NCI-H2196 treated with DMSO at 0.1 percent for 48 hours (cell line): ENCODE results near the gene LSM12.
A peak's percentile ranks its signal among the peaks of the same experiment; 100 is the strongest.
"Not testable (repeated sequence)": the region's sequence is repeated elsewhere in the genome, so short reads cannot be mapped to it uniquely, and the experiment has no call there.

ENCODE experiments used
- DNase-seq: peaks from one replicate; lab custom pipeline; 2025; ENCODE audit not compliant: unreplicated experiment; lab: John Stamatoyannopoulos, UW

Gene LSM12

GRCh38 chr17:44008205-44008909, 58.1 kb downstream of the LSM12 start:
- DNase-seq: no peak

DNA sequence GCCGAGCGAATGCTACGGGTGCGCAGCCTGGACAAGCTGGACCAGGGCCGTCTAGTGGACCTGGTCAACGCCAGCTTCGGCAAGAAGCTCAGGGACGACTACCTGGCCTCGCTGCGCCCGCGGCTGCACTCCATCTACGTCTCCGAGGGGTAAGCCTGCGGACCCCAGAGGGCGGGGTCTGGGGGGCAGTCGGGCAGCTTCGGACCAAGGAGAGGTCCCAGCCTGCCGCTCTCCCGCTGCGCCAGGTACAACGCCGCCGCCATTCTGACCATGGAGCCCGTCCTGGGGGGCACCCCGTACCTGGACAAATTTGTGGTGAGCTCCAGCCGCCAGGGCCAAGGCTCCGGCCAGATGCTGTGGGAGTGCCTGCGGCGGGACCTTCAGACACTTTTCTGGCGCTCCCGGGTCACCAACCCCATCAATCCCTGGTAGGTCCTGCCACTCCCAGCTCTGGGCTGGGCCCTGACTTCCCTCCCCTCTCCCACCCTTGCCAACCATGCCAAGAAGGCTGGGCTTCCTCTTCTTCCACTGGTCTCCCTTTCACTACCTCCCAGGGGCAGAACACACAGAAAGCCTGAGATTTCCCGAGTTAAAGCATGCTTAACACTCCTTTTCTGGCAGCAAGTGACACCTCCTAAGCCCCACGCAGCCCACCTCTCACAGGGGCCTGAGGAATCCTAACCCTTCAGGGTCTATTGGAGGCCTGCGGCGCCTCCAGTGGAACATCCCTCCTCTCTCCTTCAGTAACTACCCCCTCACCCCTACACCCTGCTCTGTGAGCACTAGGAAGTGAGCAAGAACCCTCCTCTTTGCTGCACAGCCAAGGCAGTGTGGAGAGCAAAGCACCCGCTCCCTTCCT, 58.9 kb downstream of the LSM12 start:
- DNase-seq: no peak

DNA sequence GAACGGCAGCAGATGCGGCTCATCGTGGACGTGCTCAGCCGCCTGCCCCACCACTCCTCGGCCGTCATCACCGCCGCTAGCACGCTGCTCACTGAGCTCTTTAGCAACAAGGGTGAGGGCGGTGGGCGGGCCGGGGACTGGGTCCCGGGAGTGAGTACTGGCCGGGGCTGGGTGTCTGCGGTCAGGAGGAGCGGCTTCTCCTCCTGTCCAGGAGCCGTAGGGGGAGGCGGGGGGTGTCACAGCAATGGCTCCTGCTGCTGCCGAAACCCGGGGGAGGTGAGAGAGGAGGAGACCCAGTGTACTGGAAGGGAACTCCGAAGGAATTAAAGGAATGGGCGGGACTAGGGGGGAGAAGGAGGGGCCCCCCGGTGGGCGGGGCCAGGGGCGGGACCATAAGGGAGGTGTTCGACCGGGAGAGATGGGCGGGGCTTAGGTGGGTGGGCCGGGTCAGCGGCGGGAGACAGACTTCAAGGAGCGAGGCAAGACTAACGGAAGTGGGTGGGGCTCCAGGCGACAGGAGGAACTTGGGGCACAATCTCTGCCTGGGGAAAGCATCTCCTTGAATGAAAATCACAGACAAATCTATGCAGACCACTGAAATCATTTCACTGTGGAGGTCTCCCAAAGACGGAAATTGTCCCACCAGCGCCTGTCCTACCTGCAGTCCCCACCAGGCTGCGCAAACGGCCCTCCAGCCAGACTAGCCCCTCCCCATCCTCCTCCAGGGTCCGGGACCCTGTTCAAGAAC, 59.7 kb downstream of the LSM12 start:
- peak; percentile 80 for DNase-seq

GRCh38 chr17:44006272-44006597, 60.2 kb downstream of the LSM12 start:
- no peak for DNase-seq

DNA sequence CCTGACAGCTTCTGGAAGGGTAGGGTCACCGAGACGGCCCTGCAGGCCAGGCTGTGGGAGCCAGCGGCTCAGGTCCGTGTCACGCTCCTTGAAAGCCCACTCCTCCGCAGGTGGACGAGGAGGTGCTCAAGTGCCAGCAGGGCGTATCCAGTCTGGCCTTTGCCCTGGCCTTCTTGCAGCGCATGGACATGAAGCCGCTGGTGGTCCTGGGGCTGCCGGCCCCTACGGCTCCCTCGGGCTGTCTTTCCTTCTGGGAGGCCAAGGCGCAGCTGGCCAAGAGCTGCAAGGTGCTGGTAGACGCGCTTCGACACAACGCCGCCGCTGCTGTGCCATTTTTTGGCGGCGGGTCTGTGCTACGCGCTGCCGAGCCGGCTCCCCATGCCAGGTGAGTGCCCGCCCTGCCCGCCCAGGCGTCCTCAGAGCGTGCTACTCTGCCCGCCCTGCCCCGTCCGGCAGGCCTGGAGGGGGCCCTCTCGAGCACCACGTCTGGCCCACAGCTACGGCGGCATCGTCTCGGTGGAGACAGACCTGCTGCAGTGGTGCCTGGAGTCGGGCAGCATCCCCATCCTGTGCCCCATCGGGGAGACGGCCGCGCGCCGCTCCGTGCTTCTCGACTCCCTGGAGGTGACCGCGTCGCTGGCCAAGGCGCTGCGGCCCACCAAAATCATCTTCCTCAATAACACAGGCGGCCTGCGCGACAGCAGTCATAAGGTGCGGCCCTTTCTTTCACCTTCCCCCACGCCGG, 60.8 kb downstream of the LSM12 start:
- no peak for DNase-seq

DNA sequence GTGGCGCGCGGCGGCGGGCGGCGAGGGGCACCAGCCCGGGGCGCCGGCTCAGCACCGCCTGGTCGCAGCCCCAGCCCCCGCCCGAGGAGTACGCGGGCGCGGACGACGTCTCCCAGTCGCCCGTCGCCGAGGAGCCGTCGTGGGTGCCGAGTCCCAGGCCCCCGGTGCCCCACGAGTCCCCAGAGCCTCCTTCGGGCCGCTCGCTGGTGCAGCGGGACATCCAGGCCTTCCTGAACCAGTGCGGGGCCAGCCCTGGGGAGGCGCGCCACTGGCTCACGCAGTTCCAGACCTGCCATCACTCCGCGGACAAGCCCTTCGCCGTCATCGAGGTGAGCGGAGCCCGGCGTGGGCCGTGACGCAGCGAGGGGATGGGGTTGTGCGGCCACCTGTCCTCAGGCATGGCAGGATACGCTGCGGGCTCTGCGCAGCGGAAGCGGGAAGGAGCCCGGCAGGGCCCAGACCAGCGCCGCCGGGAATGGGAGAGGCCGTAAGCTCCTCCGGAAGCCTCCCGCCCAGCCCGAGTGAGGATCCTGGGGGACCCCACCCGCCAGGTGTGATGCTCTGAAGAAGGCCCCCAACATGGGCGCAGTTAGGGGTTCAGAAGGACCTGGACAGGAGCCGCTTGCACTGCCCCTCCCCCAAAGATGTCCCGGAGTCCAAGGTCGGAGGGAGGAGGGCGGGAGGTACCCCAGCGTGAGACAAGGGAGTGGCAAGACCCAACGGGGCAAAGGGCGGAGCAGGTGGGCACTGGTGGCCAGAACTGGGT, 61.5 kb downstream of the LSM12 start:
- DNase-seq: no peak

DNA sequence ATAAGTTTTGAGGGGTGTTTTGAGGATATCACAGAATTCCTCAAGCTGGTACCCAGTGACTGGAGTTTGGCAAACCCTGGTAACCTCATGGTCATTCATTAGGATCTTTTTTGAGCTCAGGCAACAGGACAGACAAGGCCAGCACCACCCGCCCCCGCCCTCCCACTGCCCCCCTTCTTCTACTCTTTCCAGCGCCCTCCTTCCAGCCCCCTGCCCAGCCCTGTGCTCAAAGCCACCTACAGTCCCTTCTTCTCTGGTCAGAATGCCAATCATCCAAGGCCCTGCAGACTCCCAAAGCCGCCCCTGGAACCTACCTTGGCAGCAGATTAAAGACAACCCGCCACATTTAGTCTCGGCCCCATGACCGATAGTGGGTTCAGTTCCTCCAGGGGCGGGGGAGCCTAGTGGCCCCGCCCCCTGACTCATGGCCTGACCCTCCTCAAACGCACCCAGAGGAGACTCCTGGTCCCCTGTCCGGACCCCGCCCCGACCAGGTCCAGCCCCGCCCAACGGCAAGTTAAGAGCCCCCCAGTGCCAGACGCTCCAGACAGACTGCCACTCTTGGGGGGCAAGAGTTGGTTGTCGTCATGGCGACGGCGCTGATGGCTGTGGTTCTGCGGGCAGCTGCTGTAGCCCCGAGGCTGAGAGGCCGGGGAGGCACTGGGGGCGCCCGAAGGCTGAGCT, 62.3 kb downstream of the LSM12 start, which contains the start of gene NAGS:
Gene NAGS (plus strand): TSS at position 546 of the 684 bp plus-strand sequence. CDS start 42 bp downstream, at position 588.
- DNase-seq: no peak

DNA sequence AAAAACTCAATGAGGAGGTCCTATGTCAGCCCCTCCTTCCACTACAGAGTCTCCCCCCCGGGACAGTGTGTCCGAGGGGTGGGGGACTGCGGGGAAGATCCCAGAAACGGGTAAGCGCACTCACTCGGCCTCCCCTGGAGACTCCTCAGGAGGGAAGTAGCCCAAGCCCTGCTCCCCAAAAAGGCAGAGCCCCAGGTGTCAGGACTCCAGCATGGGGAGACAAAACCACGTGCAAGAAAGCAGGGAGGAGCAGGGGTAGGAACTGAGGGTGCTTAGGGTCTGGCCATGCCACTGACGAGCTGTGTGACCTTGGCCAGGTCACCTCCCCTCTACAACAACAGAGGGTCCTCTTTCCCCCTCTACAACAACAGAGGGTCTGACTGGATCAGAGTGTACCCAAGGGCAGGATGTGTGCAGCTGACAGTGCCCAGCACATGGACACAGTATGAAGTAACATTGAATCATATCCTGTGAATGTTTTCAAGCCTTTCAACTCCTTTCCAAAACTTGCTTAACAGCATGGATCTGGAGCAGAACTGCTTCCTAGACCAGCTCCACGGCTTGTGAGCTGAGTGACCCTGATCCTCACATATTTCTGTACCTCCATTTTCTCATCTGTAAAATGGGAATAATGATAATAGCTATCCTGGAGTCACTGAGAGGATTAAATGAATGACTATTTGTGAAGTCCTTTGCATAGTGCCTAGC, 64.2 kb downstream of the LSM12 start:
- DNase-seq: no peak

- DNase-seq: no peak
Measured at GRCh38 chr17:44001461-44001920, 65.0 kb downstream of the LSM12 start.

DNA sequence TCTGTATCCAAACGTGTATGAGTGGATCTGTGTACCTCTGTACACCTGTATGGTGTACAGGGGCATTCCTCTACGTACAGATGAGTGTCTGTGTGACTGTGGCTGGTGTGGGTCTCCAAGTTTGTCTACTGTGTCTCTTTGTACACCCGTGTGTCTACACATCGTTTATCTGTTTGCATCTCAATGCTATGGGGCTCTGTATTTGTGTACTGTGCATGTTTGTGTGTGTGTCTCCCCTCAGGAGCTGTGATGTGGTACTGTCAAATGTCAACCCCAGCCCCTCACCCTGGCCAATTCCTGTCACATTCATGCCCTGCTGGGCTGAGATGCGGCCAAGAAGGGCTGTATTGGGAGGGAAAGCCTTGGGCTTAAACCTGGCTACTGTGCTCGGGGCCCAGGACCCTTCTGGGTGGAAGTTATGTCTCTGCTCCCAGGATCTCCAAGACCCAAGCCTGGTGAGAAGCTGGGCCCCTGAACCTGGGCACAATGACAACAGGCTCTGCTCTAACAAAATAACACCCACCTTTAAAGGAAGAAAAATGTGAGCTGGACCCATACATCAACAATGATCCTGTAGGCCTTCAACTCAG, 65.5 kb downstream of the LSM12 start:
- no peak for DNase-seq

GRCh38 chr17:44000141-44000860, 66.2 kb downstream of the LSM12 start:
- no peak for DNase-seq

GRCh38 chr17:43999024-43999423, 67.4 kb downstream of the LSM12 start:
- DNase-seq: no peak

DNA sequence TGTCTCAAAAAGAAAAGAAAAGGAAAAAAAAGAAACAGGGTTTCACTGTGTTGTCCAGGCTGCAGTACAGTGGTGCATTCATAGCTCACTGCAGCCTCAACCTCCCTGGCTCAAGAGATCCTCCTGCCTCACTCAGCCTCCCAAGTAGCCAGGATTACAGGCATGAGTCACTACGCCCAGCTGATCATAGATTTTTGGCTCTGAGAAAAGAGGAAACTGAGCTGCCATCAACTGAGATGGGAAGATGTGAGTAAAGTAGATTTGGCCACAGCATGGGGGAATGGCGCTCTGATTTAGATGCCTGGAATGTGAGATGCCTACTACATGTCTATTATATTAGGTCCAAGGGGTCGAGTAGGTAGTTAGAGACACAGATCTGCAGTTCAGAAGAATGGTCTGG, 67.9 kb downstream of the LSM12 start:
- no peak for DNase-seq

GRCh38 chr17:43997180-43997579, 69.3 kb downstream of the LSM12 start:
- DNase-seq: not testable (repeated sequence)

GRCh38 chr17:43995150-43995471, 71.4 kb downstream of the LSM12 start:
- no peak for DNase-seq

GRCh38 chr17:43994272-43995149, 72.0 kb downstream of the LSM12 start:
- no peak for DNase-seq

GRCh38 chr17:43992641-43993040, 73.8 kb downstream of the LSM12 start:
- DNase-seq: no peak
